ENCODE measurements around the gene SUSD4. TPM values are rescaled to one million over a fixed set of nuclear protein-coding genes. Genes with fewer than 3 reads are reported as not detected.
A peak's percentile ranks its signal among the peaks of the same experiment; 100 is the strongest.
"Not testable (repeated sequence)": the region's sequence is repeated elsewhere in the genome, so short reads cannot be mapped to it uniquely, and the experiment has no call there.

Gene SUSD4
- total and polyA plus RNA-seq, 3 donors from 2014 or later, result 13.9 to 17.7 (median 13.9) TPM

DNA sequence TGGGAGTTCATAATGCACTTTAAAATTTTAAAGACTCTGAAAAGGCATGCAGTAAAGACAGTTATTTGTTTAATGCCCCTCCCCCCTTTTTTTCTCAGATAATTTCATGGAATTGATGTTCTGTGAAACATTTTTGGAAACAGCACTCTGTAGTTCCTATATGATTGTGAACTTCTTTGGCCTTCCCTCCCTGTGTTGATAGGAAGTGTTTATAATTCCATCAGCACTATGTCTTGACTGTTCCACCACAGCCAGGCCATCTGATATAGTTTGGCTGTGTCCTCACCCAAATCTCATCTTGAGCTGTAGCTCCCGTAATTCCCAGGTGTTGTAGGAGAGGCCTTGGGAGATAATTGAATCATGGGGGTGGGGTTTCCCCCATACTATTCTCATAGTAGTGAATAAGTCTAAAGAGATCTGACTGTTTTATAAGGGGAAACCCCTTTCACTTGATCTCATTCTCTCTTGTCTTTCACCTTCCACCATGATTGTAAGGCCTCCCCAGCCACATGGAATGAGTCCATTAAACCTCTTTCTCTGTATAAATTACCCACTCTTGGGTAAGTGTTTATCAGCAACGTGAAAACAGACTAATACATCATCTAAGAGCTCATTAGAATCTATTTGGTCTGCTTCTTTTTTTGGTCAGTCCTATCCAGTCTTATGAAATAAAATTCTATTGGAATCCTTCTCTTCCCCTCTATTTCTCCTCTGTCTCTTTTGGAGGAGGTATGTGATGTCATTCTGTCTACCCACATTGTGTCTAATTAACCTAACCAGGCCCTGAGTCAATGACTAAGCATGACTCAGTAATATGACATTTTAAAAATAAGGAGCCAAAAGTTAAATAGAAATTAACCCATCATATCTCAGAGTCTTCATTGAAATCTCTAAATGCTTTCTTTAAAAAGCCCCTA, 38.2 kb upstream of the SUSD4 start:
- Histone ChIP-seq H3K27ac (no peak overlapping the region), H3K4me3 (no peak overlapping the region), H3K4me1 (no peaks in the 10 kb centered on the region), H3K36me3 (ENCODE audit: low read depth, missing control alignments) (no peaks in the 10 kb centered on the region), H3K9me3 (no peaks in the 10 kb centered on the region), H3K27me3 (no peaks in the 10 kb centered on the region)
- DNase-seq, result no peak
- intact Hi-C loops (cut with DNase I; ENCODE audit: low total_unique reads), result no loop called here
- 71 to 78% methylated on average over 2 of the region's 2 CpGs for WGBS, 2 donors
- TF ChIP-seq, protein P1, sequence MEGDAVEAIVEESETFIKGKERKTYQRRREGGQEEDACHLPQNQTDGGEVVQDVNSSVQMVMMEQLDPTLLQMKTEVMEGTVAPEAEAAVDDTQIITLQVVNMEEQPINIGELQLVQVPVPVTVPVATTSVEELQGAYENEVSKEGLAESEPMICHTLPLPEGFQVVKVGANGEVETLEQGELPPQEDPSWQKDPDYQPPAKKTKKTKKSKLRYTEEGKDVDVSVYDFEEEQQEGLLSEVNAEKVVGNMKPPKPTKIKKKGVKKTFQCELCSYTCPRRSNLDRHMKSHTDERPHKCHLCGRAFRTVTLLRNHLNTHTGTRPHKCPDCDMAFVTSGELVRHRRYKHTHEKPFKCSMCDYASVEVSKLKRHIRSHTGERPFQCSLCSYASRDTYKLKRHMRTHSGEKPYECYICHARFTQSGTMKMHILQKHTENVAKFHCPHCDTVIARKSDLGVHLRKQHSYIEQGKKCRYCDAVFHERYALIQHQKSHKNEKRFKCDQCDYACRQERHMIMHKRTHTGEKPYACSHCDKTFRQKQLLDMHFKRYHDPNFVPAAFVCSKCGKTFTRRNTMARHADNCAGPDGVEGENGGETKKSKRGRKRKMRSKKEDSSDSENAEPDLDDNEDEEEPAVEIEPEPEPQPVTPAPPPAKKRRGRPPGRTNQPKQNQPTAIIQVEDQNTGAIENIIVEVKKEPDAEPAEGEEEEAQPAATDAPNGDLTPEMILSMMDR (IDR thresholded peaks at IDR 0.05), result no peak
- no peak for TF ChIP-seq POLR2A (IDR thresholded peaks at IDR 0.05)

DNA sequence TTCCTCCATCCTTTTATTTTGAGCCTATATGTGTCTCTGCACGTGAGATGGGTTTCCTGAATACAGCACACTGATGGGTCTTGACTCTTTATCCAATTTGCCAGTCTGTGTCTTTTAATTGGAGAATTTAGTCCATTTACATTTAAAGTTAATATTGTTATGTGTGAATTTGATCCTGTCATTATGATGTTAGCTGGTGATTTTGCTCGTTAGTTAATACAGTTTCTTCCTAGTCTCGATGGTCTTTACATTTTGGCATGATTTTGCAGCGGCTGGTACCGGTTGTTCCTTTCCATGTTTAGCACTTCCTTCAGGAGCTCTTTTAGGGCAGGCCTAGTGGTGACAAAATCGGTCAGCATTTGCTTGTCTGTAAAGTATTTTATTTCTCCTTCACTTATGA, 35.4 kb upstream of the SUSD4 start:
- H3K4me1 ChIP-seq; H3K36me3 ChIP-seq (ENCODE audit: low read depth, missing control alignments); DNase-seq; H3K27ac ChIP-seq; intact Hi-C loops (cut with DNase I; ENCODE audit: low total_unique reads); H3K27me3 ChIP-seq; H3K4me3 ChIP-seq; H3K9me3 ChIP-seq: not testable (repeated sequence)
- WGBS, 2 donors, result 91% methylated on average over 5 of the region's 6 CpGs; no CpG with 5 or more reads in 1 of the 2 donors

DNA sequence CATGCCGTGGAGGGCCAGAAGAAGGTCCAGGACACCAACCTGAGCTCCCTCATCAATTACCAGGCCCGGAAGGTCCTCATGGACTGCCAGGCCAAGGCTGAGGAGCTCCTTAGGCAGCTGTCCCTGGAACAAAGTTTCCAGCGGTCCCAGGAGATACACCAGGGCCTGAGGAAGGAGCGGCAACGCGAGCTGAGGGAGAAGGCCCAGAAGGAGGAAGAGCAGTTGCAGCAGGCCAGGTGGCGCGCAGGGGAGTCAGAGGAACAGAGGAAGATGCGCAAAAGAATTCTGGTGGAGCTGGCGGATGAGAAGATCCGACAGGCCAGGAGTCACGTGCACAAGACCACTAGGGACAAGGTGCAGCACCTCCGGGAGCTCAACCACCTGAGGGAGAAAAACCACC, 30.7 kb upstream of the SUSD4 start:
- 66 to 68% methylated on average over 13 of the region's 13 CpGs for WGBS, 2 donors
- Histone ChIP-seq H3K4me1 (no peaks in the 10 kb centered on the region), H3K27ac (no peak overlapping the region), H3K9me3 (no peaks in the 10 kb centered on the region), H3K4me3 (peak overlapping the region in 1 of 2 donors; percentile 43), H3K27me3 (no peaks in the 10 kb centered on the region), H3K36me3 (ENCODE audit: low read depth, missing control alignments) (no peaks in the 10 kb centered on the region)
- intact Hi-C loops (cut with DNase I; ENCODE audit: low total_unique reads), result no loop called here
- TF ChIP-seq, protein P1 (IDR thresholded peaks at IDR 0.05), result no peak
- TF ChIP-seq POLR2A (IDR thresholded peaks at IDR 0.05), result no peak
- no peak for DNase-seq

DNA sequence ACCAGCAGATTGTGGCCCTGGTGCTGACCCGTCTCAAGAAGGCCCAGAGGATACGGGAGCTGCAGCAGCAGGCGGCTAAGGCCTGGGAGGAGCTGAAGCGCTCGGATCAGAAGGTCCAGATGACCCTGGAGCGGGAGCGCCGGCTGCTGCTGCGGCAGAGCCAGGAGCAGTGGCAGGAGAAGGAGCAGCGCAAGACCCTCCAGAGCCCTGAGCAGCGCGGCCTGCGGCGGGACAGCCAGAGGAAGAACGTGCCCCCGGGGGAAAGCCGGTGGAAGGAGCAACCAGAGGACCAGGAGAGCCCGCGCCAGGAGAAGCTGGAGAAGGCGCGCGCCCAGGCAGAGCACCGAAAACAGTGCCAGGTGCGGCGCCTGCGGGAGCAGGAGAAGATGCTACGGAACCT, 30.3 kb upstream of the SUSD4 start:
- intact Hi-C loops (cut with DNase I; ENCODE audit: low total_unique reads), result no loop called here
- peak overlapping the region in 1 of 2 donors; percentile 43 for H3K4me3 ChIP-seq
- no peak for DNase-seq
- no peaks in the 10 kb centered on the region for H3K9me3 ChIP-seq
- H3K4me1 ChIP-seq, result no peaks in the 10 kb centered on the region
- 78 to 85% methylated on average over 13 to 27 of the region's 27 CpGs for WGBS, 2 donors
- TF ChIP-seq, protein P1 (IDR thresholded peaks at IDR 0.05), result no peak
- no peak for TF ChIP-seq POLR2A (IDR thresholded peaks at IDR 0.05)
- H3K27me3 ChIP-seq, result no peaks in the 10 kb centered on the region
- no peak overlapping the region for H3K27ac ChIP-seq
- no peaks in the 10 kb centered on the region for H3K36me3 ChIP-seq (ENCODE audit: low read depth, missing control alignments)

DNA sequence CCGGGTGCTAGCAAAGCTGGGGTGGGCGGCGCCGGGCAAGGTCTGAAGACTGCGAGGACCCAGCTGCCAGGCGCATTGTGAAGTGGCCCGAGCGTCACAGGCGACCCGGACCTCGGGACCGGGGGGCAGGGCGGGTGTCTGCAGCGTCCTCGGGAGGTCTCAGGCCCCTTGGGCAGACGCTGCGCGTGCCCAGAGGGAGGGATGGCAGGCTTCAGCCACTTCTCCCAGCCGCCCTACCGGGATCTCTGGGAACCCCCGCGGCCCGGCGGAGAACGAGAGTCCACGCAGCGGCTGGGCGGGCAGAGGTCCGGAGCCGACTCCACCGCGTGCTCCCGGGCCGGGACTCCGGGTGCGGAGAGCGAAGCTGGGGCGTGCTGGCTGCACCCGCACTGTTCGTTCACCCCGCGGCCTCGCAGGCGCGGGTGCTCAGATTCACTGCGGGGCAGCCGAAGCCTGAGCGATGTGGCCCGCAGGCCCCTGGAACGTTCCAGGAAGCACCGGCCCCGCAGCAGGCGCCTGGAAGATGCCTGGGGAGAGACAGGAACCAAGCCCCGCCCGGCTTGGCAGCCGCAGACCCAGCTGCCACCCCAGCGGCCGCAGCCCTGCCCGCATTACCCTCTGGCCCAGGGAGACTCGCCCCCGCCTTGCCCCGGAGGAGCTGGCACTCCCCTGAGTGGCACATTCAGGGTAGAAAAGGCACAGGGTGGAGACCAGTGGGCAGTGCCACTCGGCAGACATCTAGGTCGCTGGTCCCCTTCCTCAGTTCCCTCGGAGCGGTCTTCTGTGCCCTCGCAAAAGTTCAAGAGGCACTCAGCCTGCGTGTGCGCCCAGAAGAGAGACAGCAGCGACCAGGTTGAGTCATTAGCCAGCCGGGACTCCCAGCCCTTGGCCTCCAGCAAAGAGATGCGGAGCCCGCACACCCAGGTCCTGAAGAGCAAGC, 29.6 kb upstream of the SUSD4 start, which contains the start of gene CCDC185:
Gene CCDC185 (plus strand): TSS at position 141 of the 940 bp plus-strand sequence. CDS start 61 bp downstream, at position 202.
- intact Hi-C loops (cut with DNase I; ENCODE audit: low total_unique reads), result no loop called here
- no peak for DNase-seq
- 37 to 41% methylated on average over 13 to 60 of the region's 73 CpGs for WGBS, 2 donors
- no peaks in the 10 kb centered on the region for H3K4me1 ChIP-seq
- H3K36me3 ChIP-seq (ENCODE audit: low read depth, missing control alignments), result no peaks in the 10 kb centered on the region
- peak within 1 kb of the TSS; percentile 19 to 43 for H3K4me3 ChIP-seq
- H3K27ac ChIP-seq, result no peak within 1 kb of the TSS
- no peaks in the 10 kb centered on the region for H3K9me3 ChIP-seq
- H3K27me3 ChIP-seq, result no peaks in the 10 kb centered on the region
- no peak for TF ChIP-seq POLR2A (IDR thresholded peaks at IDR 0.05)
- TF ChIP-seq, protein P1 (IDR thresholded peaks at IDR 0.05), result no peak
